ENCODE data around the gene TPST1. TPM values are rescaled to one million over a fixed set of nuclear protein-coding genes. Genes with fewer than 3 reads are reported as not detected.
A peak's percentile ranks its signal among the peaks of the same experiment; 100 is the strongest.
"Not testable (repeated sequence)": the region's sequence is repeated elsewhere in the genome, so short reads cannot be mapped to it uniquely, and the experiment has no call there.

The TPST1 gene
- polyA plus RNA-seq, 4 donors, result 0.22 to 8.5 (median 4.1) TPM

- no peak for FAIRE-seq
- no peak overlapping the region for H3K4me3 ChIP-seq (ENCODE audit: low read depth in 1 of 3, low read length in 3 of 3)
- no peaks in the 10 kb centered on the region for H3K27me3 ChIP-seq (ENCODE audit: control insufficient read depth in 3 of 3, insufficient read depth in 3 of 3, low read length in 3 of 3)
- H3K27ac ChIP-seq (ENCODE audit: low read depth in 1 of 3, low read length in 2 of 3), result no peak overlapping the region
- 90 to 97% (median 95%) methylated on average over 2 of the region's 2 CpGs for WGBS, 3 donors
- no peaks in the 10 kb centered on the region for H3K9me3 ChIP-seq (ENCODE audit: control insufficient read depth in 2 of 2, insufficient read depth in 1 of 2, low read depth in 1 of 2, low read length in 1 of 2)
- no peaks in the 10 kb centered on the region for H3K36me3 ChIP-seq (ENCODE audit: control insufficient read depth in 3 of 3, insufficient read depth in 2 of 3, low read depth in 1 of 3, low read length in 3 of 3)
- no peak for DNase-seq
- no peaks in the 10 kb centered on the region for H3K4me1 ChIP-seq (ENCODE audit: control insufficient read depth in 3 of 3, insufficient read depth in 2 of 3, low read depth in 1 of 3, low read length in 2 of 3)
These were observed 35.5 kb upstream of the TPST1 start for GRCh38 chr7:66169616-66170015.

DNA sequence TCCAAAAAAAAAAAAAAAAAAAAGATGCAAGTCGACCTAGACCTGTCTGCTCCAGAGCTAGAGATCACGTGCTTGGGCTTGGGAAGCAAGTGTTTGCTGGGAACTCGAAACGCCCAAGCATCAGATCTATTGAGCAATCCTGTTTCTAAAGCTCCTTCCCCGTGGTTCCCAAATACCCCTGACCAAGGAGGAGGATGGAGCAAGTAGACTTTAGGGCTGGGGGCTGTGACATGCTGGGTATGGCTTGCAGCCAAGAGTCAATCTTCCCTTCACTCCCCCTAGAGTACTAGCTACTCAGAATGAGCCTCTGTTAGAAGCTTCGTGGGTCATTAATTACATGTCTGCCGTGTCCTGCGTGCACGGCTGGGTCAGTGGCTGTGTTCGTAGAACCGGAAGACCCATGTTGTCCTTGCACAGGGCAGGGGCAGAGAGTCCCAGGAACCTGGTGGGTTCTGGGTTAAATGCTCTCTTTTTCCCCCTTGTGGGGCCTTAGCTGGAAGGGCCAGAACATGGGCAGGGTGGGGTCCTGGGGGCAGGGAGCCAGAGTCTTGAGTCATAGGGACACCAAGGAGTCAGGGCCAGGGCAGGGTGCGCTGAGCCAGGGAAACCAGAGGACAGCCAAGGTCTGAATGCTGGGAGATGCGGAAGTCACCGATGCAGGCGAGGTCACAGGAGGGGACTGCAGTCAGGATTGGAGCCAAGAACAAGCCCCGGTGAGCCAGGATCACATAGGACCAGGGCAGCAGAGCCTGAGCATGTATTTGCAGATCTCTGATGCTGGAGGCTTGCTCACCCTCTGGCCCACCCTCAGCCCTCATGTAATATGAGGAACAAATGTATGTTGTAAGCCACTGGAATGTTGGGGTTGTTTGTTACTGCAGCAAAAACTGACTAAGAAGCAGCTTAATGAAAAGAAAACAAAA, 34.6 kb upstream of the TPST1 start:
- 54 to 68% (median 66%) methylated on average over 16 of the region's 16 CpGs for WGBS, 3 donors
- FAIRE-seq (no peak), DNase-seq (peak in 1 of 2 donors; percentile 4)
- Histone ChIP-seq H3K27ac (ENCODE audit: low read depth in 1 of 3, low read length in 2 of 3) (peak overlapping the region in 1 of 3 donors; percentile 55), H3K4me3 (ENCODE audit: low read depth in 1 of 3, low read length in 3 of 3) (no peak overlapping the region), H3K36me3 (ENCODE audit: control insufficient read depth in 3 of 3, insufficient read depth in 2 of 3, low read depth in 1 of 3, low read length in 3 of 3) (no peaks in the 10 kb centered on the region), H3K9me3 (ENCODE audit: control insufficient read depth in 2 of 2, insufficient read depth in 1 of 2, low read depth in 1 of 2, low read length in 1 of 2) (no peaks in the 10 kb centered on the region), H3K4me1 (ENCODE audit: control insufficient read depth in 3 of 3, insufficient read depth in 2 of 3, low read depth in 1 of 3, low read length in 2 of 3) (no peaks in the 10 kb centered on the region), H3K27me3 (ENCODE audit: control insufficient read depth in 3 of 3, insufficient read depth in 3 of 3, low read length in 3 of 3) (no peaks in the 10 kb centered on the region)

DNA sequence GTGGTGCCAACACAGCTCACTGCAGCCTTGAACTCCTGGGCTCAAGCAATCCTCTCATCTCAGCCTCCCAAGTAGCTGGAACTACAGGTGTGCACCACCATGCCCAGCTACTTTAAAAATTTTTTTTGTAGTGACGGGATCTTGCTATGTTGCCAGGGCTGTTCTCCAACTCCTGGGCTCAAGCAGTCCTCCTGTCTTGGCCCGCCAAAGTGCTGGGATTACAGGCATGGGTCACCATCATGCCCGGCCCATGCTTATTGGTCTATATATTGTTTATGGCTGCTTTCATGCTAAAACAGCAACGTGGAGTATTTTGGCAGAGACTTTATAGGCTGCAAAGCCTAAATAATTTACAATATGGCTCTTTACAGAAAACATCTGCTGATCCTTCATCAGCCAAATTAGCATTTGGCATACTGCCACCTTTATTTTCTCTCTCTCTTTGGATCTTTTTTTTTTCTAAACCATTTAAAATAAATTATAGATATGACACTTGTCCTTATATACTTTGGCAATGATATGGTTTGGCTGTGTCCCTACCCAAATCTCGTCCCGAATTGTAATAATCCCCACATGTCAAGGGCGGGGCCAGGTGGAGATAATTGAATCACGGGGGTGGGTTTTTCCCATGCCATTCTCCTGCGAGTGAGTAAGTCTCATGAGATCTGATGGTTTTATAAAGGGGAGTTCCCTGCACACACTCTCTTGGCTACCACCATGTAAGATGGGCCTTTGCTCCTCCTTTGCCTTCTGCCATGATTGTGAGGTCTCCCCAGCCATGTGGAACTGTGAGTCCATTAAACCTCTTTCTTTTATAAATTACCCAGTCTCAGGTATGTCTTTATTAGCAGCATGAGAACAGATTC, 32.4 kb upstream of the TPST1 start:
- H3K36me3 ChIP-seq (ENCODE audit: control insufficient read depth in 3 of 3, insufficient read depth in 2 of 3, low read depth in 1 of 3, low read length in 3 of 3); FAIRE-seq; H3K27me3 ChIP-seq (ENCODE audit: control insufficient read depth in 3 of 3, insufficient read depth in 3 of 3, low read length in 3 of 3); H3K4me3 ChIP-seq (ENCODE audit: low read depth in 1 of 3, low read length in 3 of 3); H3K4me1 ChIP-seq (ENCODE audit: control insufficient read depth in 3 of 3, insufficient read depth in 2 of 3, low read depth in 1 of 3, low read length in 2 of 3); H3K27ac ChIP-seq (ENCODE audit: low read depth in 1 of 3, low read length in 2 of 3); DNase-seq; H3K9me3 ChIP-seq (ENCODE audit: control insufficient read depth in 2 of 2, insufficient read depth in 1 of 2, low read depth in 1 of 2, low read length in 1 of 2): not testable (repeated sequence)
- 58 to 67% (median 62%) methylated on average over 9 of the region's 9 CpGs for WGBS, 3 donors

DNA sequence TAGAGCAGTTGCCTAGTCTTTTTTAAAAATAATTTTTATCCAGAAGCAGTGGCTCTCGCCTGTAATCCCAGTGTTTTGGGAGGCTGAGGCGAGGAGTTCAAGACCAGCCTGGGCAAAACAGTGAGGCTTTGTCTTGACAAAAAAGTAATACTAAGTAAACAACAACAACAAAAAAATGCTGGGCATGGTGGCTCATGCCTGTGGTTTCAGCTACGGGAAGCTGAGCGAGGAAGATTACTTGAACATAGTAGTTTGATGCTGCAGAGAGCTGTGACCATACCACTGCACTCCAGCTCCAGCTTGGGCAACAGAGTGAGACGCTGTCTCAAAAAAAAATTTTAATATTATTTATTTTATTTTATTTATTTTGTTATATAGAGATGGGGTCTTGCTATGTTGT, 31.3 kb upstream of the TPST1 start:
- Histone ChIP-seq H3K4me1 (ENCODE audit: control insufficient read depth in 3 of 3, insufficient read depth in 2 of 3, low read depth in 1 of 3, low read length in 2 of 3) (no peaks in the 10 kb centered on the region), H3K4me3 (ENCODE audit: low read depth in 1 of 3, low read length in 3 of 3) (no peak overlapping the region), H3K36me3 (ENCODE audit: control insufficient read depth in 3 of 3, insufficient read depth in 2 of 3, low read depth in 1 of 3, low read length in 3 of 3) (no peaks in the 10 kb centered on the region), H3K27me3 (ENCODE audit: control insufficient read depth in 3 of 3, insufficient read depth in 3 of 3, low read length in 3 of 3) (no peaks in the 10 kb centered on the region), H3K9me3 (ENCODE audit: control insufficient read depth in 2 of 2, insufficient read depth in 1 of 2, low read depth in 1 of 2, low read length in 1 of 2) (peaks cover 0 to 6% of the 10 kb centered on the region in 2 donors), H3K27ac (ENCODE audit: low read depth in 1 of 3, low read length in 2 of 3) (no peak overlapping the region)
- DNase-seq (no peak), FAIRE-seq (no peak)
- 89 to 97% (median 90%) methylated on average over 5 of the region's 5 CpGs for WGBS, 3 donors

GRCh38 chr7:66175006-66175405, 30.1 kb upstream of the TPST1 start:
- not testable (repeated sequence) for H3K9me3 ChIP-seq (ENCODE audit: control insufficient read depth in 2 of 2, insufficient read depth in 1 of 2, low read depth in 1 of 2, low read length in 1 of 2); DNase-seq; FAIRE-seq; H3K27me3 ChIP-seq (ENCODE audit: control insufficient read depth in 3 of 3, insufficient read depth in 3 of 3, low read length in 3 of 3); H3K36me3 ChIP-seq (ENCODE audit: control insufficient read depth in 3 of 3, insufficient read depth in 2 of 3, low read depth in 1 of 3, low read length in 3 of 3); H3K27ac ChIP-seq (ENCODE audit: low read depth in 1 of 3, low read length in 2 of 3); H3K4me1 ChIP-seq (ENCODE audit: control insufficient read depth in 3 of 3, insufficient read depth in 2 of 3, low read depth in 1 of 3, low read length in 2 of 3); H3K4me3 ChIP-seq (ENCODE audit: low read depth in 1 of 3, low read length in 3 of 3)
- WGBS, 3 donors, result 84 to 90% (median 87%) methylated on average over 8 of the region's 8 CpGs

DNA sequence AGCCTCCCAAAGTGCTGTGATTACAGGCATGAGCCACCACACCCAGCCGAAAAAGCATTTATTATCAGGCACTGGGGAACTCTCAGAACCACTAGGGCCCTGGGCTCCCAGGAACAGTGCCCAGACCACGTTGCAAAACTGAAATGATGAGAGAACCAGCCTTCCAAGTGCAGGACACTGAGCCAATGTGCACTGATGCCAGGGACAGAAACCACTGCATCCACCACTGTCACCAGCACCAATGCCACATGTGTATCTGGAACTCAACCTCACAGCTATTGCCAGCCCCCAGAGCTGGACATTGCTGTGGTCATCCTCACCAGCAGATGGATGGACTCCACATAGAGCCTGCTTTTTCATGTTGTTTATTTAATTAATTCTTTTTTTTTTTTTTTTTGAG, 28.2 kb upstream of the TPST1 start:
- FAIRE-seq, result no peak
- no peak for DNase-seq

GRCh38 chr7:66178258-66178657, 26.9 kb upstream of the TPST1 start:
- Histone ChIP-seq H3K4me3 (ENCODE audit: low read depth in 1 of 3, low read length in 3 of 3) (no peak overlapping the region), H3K36me3 (ENCODE audit: control insufficient read depth in 3 of 3, insufficient read depth in 2 of 3, low read depth in 1 of 3, low read length in 3 of 3) (no peaks in the 10 kb centered on the region), H3K27me3 (ENCODE audit: control insufficient read depth in 3 of 3, insufficient read depth in 3 of 3, low read length in 3 of 3) (no peaks in the 10 kb centered on the region), H3K27ac (ENCODE audit: low read depth in 1 of 3, low read length in 2 of 3) (no peak overlapping the region), H3K4me1 (ENCODE audit: control insufficient read depth in 3 of 3, insufficient read depth in 2 of 3, low read depth in 1 of 3, low read length in 2 of 3) (no peaks in the 10 kb centered on the region), H3K9me3 (ENCODE audit: control insufficient read depth in 2 of 2, insufficient read depth in 1 of 2, low read depth in 1 of 2, low read length in 1 of 2) (peaks cover 0 to 6% of the 10 kb centered on the region in 2 donors)
- DNase-seq, result no peak
- FAIRE-seq, result no peak
- 85 to 94% (median 93%) methylated on average over 2 of the region's 2 CpGs for WGBS, 3 donors

More for the DNA sequence above, 28.2 kb upstream of the TPST1 start:
- Histone ChIP-seq H3K27ac (ENCODE audit: low read depth in 1 of 3, low read length in 2 of 3) (no peak overlapping the region), H3K9me3 (ENCODE audit: control insufficient read depth in 2 of 2, insufficient read depth in 1 of 2, low read depth in 1 of 2, low read length in 1 of 2) (peaks cover 0 to 6% of the 10 kb centered on the region in 2 donors), H3K4me1 (ENCODE audit: control insufficient read depth in 3 of 3, insufficient read depth in 2 of 3, low read depth in 1 of 3, low read length in 2 of 3) (no peaks in the 10 kb centered on the region), H3K36me3 (ENCODE audit: control insufficient read depth in 3 of 3, insufficient read depth in 2 of 3, low read depth in 1 of 3, low read length in 3 of 3) (no peaks in the 10 kb centered on the region), H3K4me3 (ENCODE audit: low read depth in 1 of 3, low read length in 3 of 3) (no peak overlapping the region), H3K27me3 (ENCODE audit: control insufficient read depth in 3 of 3, insufficient read depth in 3 of 3, low read length in 3 of 3) (no peaks in the 10 kb centered on the region)
- 59 to 62% (median 61%) methylated on average over 2 of the region's 2 CpGs for WGBS, 3 donors

- Histone ChIP-seq H3K9me3 (ENCODE audit: control insufficient read depth in 2 of 2, insufficient read depth in 1 of 2, low read depth in 1 of 2, low read length in 1 of 2) (peaks cover 0 to 12% of the 10 kb centered on the region in 2 donors), H3K4me1 (ENCODE audit: control insufficient read depth in 3 of 3, insufficient read depth in 2 of 3, low read depth in 1 of 3, low read length in 2 of 3) (no peaks in the 10 kb centered on the region), H3K36me3 (ENCODE audit: control insufficient read depth in 3 of 3, insufficient read depth in 2 of 3, low read depth in 1 of 3, low read length in 3 of 3) (no peaks in the 10 kb centered on the region), H3K27ac (ENCODE audit: low read depth in 1 of 3, low read length in 2 of 3) (no peak overlapping the region), H3K27me3 (ENCODE audit: control insufficient read depth in 3 of 3, insufficient read depth in 3 of 3, low read length in 3 of 3) (no peaks in the 10 kb centered on the region), H3K4me3 (ENCODE audit: low read depth in 1 of 3, low read length in 3 of 3) (no peak overlapping the region)
- DNase-seq (no peak), FAIRE-seq (no peak)
These were observed 23.8 kb upstream of the TPST1 start for GRCh38 chr7:66181329-66181728.

Data from small intestine (tissue), 7 donors.